ENCODE data around the gene RFX3.

DNA sequence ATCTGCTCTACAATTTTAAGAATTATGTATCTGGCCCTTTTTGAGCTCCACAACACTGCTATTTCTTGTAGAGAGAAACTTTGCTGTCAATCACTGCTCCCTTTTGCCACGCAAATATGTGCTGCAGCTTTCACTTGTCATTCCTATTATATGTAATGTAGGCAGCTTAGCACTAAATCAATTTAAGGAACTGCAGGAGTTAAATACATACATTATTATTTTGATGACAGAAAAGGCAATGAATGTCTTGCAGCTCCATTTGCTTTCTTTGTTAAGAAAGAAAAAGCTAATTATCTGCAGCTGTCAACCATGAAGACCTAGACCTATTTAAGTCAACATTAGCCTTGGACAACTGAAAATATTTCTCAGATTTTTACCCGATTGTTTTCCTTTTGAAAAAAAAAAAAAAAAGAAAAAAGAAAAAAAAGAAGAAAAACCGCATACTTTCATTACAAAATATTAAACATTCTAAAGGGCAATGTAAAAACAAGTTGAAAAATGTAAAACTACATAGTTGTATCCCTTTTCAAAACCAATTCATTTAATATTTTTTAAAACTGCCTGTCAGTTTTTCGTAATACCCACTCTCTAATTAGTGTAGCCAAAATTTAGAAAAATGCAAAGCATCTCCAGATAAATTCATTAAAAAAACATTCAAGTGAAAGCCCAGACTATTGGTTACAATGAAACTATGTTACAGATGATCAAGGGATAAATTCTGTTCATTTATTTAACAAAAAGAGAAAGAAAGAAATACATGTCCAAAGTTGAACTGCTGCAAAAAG, 57.2 kb downstream of the RFX3 start:
- TF ChIP-seq, protein P1, sequence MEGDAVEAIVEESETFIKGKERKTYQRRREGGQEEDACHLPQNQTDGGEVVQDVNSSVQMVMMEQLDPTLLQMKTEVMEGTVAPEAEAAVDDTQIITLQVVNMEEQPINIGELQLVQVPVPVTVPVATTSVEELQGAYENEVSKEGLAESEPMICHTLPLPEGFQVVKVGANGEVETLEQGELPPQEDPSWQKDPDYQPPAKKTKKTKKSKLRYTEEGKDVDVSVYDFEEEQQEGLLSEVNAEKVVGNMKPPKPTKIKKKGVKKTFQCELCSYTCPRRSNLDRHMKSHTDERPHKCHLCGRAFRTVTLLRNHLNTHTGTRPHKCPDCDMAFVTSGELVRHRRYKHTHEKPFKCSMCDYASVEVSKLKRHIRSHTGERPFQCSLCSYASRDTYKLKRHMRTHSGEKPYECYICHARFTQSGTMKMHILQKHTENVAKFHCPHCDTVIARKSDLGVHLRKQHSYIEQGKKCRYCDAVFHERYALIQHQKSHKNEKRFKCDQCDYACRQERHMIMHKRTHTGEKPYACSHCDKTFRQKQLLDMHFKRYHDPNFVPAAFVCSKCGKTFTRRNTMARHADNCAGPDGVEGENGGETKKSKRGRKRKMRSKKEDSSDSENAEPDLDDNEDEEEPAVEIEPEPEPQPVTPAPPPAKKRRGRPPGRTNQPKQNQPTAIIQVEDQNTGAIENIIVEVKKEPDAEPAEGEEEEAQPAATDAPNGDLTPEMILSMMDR (conservative IDR thresholded peaks at IDR 0.05 in 1 of 2, IDR thresholded peaks at IDR 0.05 in 1 of 2; ENCODE audit: low read depth in 1 of 2, low read length in 2 of 2), result no peak
- no peak for TF ChIP-seq EZH2 (IDR thresholded peaks at IDR 0.05; ENCODE audit: low read length, missing control alignments)
